NB4 (cell line): ENCODE results near the gene RNU6-9.

Experiments
- DNase-seq: peaks from one replicate; pipeline ENCODE4 v3.0.0; 2010; ENCODE audit warnings: low read depth
- H3K4me3 ChIP-seq: one replicate; pipeline ENCODE4 v1.5.1; 2011; ENCODE audit warnings: mild to moderate bottlenecking, low read depth, low read length, moderate library complexity
- CTCF ChIP-seq: IDR thresholded peaks from one replicate; pipeline ENCODE4 v1.5.1; 2012; ENCODE audit warnings: low read depth, low read length
- MAX ChIP-seq: IDR thresholded peaks from 2 replicates; pipeline ENCODE4 v1.6.1; 2011; ENCODE audit warnings: low read depth, low read length
- MYC ChIP-seq: IDR thresholded peaks from 2 replicates; pipeline ENCODE4 v1.6.1; 2011; ENCODE audit warnings: low read depth, low read length
- POLR2A ChIP-seq: IDR thresholded peaks from 2 replicates; pipeline ENCODE4 v1.6.1; 2011; ENCODE audit warnings: mild to moderate bottlenecking; ENCODE audit not compliant: insufficient read length; ENCODE audit errors: extremely low read depth

Gene RNU6-9

DNA sequence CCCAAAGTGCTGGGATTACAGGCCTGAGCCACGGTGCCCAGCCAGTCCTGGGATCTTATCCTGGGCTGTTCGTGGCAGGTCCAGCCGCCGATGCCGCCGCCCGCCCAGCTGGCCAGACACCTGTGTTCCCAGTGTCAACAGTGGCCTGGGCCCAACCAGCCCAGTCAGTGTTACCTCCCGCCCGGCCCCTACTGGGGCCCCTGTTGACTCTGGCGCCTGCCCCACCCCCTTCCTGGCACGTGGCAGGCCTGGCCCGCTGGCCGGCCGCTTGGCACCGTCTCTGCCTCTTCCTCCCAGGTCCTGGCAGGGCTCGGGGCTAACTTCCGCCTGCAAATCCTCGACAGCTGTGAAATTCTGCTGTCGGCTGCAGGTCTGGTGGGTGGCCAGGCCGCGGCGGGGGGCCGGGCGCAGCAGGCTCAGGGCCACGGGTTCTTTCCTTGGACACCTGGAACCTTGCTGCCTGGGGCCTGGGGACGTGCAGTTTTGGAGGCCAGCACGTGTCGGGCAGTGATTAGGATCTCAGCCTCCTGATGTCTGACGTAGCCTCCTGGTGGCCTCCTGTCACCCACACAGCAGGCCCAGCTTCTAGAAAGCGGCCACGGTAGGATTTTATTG is 41.7 kb downstream of the RNU6-9 start:
- no peak overlapping the region for H3K4me3 ChIP-seq
- no peak for DNase-seq
- TF ChIP-seq MAX (no peak), CTCF (no peak), MYC (no peak), POLR2A (no peak)

DNA sequence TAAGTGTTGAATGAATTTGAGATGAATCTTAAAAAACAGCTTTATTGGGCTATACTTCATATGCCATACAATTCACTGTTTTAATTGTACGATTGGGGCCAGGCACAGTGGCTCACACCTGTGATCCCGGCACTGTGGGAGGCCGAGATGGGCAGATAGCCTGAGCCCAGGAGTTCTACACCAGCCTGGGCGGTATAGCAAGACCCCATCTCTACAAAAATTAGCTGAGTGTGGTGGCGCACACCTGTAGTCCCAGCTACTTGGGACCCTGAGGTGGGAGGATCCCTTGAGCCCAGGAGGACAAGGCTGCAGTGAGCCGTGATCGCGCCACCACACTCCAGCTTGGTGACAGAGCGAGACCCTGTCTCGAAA is 42.9 kb downstream of the RNU6-9 start:
- TF ChIP-seq MAX: no peak
- TF ChIP-seq CTCF: no peak
- no peak for TF ChIP-seq POLR2A
- no peak for DNase-seq
- no peak overlapping the region for H3K4me3 ChIP-seq

DNA sequence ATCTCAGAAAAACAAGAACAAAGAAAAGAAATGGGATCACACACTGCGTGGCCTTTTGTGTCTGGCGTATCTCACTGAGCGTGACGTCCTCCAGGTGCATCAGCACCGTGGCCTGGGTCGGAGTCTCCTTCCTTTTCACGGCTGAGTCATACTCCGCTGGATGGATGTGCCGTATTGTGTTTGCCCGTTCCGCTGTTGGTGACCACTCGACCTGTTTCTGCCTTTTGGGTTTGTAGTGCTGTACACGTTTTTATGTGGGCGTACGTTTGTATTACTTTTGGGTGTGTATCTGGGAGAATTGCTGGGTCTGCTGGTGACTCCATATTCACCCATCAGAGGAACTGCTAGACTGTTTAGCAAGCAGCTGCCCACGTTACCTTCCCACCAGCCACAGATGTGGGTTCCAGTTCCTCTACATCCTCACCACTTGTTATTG is 44.0 kb downstream of the RNU6-9 start:
- TF ChIP-seq POLR2A (no peak), MAX (no peak)
- no peak for DNase-seq
- H3K4me3 ChIP-seq: no peak overlapping the region

GRCh38 chr19:938233-938923 is 45.1 kb downstream of the RNU6-9 start:
- no peak overlapping the region for H3K4me3 ChIP-seq
- DNase-seq: no peak
- TF ChIP-seq CTCF (no peak), POLR2A (no peak), MYC (no peak), MAX (no peak)

DNA sequence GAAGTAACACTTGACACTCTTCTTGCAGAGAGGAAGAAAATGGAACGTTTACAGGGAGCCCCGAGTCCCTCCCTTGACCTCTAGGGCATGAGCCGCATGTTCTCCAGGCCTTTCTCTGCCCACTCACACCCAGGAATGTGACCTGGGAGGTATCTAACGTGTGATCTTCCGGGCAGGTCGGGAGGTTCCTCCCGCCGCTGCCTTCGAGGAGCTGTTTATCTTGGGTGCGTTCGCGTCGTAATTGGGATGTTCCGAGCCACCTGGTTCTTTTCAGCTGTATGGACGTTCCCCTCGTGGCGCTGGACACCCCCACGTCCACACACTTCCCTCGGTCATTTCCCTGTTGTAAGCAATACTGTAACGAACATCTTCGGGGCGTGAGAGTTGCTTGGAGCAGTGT is 46.2 kb downstream of the RNU6-9 start:
- TF ChIP-seq POLR2A: no peak
- TF ChIP-seq CTCF: no peak
- TF ChIP-seq MAX: no peak
- no peak for TF ChIP-seq MYC
- H3K4me3 ChIP-seq: no peak overlapping the region
- no peak for DNase-seq

DNA sequence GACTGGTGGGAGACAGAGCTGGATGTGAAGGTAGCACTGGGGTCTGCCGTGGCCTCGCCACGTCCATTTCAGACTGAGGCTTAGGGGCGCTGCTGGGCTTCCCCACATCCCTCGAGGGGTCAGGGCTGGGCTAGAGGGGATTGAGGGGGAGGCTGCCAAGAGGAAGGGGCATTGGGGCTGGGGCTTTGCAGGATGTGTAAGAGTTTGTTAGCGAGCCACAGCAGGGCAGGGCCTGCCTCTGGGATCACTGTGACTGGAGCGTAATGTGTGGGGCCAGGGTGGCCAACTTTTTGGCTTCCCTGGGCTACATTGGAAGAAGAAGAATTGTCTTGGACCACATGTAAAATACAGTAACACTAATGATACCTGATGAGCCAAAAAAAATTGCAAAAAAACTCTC is 46.6 kb downstream of the RNU6-9 start:
- no peak for DNase-seq
- H3K4me3 ChIP-seq: no peak overlapping the region
- TF ChIP-seq POLR2A (no peak), MYC (no peak), CTCF (no peak), MAX (no peak)
